Stimulated activated CD4-positive, alpha-beta T cell treated with anti-CD3 and anti-CD28 coated beads, Interleukin-12 subunit alpha, Interleukin-12 subunit beta, amount 100 ng/mL, for 4 hours (primary cell): ENCODE data around the gene UMAD1.

ENCODE experiments used
- DNase-seq: peaks from one replicate; pipeline ENCODE4 v3.0.0-alpha.2; 2020

The UMAD1 gene

DNA sequence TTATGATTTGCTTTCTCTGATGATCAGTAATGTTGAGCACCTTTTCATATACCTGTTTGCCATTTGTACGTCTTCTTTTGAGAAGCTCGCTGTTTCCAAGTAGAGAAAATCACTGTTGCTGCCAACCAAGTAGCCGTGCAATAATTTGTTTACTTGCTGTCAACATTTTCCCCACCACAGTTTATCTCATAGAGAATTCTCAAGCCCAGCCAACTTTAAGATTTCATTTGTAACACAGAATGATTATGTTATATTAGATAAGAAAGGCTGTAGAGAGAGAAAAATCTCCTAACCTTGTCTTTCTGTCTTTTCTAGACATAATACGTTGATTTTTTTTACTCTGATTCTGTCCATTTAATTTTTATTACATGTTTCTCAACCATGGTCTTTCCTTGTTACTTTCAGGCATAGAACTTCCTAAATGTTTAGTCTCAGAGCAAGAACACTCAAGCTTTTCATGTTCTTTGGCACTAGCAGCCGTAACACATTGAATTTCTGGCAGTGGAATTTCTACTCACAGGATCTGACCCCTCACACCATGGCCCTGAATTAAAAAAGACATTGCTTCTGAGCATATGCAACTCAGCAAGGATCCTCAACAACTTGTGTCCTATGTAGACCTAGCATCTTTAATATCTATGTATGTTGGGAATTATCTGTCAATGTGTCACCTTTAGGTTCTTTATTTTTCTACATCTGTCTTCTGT is 54.7 kb downstream of the UMAD1 start:
- DNase-seq, result no peak

DNA sequence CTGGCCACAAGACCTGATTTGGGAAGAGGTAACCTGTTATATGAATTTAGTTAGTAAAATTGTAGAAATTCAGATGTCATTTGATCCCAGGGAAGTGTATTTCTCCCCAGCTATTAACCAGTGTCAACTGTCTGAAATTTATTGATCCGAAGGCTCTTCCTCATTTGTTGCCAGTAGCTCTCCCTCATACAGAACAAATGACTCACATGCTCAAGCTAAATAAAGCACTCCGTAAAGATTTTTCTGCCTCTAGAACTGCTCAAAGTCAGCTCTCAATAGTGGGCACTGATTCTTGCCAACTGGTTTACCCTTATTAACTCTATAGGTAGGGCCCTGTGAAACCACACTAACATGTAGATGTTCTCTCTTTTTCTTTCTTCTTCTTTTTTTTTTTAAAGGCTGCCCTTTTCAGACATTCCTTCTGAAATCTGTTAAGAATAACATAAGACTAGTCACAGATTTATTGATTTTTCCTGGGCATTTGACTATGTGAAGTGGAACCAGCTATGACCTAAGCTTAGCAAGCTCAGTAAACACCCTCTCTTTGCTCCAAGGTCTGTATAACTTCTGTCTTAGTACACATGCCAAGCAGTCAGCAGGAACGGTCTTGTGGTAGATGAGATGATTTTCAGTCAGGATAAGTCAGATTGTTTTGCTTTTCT is 56.0 kb downstream of the UMAD1 start:
- no peak for DNase-seq

DNA sequence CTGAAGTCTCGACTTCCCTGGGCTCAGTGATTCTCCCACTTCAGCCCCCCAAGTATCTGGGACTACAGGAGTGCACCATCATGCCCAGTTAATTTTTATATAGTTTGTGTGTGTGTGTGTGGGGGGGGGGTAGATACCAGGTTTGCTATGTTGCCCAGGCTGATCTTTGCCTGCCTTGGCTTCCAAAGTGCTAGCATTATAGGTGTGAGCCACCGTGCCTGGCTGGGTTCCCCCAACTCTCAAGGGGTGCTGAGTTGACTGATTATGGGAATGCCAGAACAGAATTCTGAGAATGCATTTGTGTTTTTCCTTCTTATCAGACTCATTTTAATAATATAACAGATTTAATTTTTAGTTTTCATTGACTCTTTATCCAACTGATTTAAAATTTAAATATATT is 58.4 kb downstream of the UMAD1 start:
- no peak for DNase-seq

- no peak for DNase-seq
Observed at GRCh38 chr7:7699380-7699779, 58.8 kb downstream of the UMAD1 start.

- no peak for DNase-seq
Observed at GRCh38 chr7:7699970-7700369, 59.4 kb downstream of the UMAD1 start.

DNA sequence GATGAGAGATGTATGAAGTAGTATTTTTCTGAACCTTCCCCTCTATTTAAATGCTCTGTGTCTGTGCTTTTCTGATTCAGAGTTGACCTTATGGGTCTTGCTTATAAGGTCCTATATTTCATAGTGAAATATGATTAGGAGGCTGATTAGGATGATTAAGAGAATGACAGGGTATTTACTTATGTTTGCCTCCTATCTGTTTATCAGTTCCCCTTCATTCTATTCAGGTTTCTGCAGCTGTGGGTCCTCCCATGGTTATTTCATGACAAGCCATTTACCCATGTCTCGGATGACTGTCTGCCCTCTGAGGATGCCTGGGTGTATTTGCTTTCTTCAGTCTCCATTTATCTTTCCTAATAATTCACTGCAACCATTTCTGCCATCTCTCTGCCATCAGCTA is 61.0 kb downstream of the UMAD1 start:
- no peak for DNase-seq

DNA sequence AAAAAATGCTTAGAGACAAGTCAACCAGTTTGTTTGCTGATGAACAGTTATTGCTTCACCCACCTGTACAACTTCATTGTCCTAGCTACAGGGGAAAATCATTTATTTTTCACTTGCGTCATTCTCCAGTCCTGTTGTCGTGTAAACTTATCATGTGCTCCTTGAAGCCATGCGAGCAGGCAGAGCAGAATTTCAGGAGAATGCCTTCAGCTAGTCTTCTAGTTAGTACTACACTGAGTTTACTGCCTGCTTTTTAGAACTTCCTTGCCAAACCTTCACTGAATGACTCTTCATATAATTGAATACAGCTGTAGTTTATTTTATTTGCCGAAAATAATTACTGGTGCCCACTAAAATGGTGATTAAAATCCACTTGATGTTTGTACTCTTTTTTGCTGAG is 62.3 kb downstream of the UMAD1 start:
- DNase-seq, result no peak

GRCh38 chr7:7703427-7703826 is 62.9 kb downstream of the UMAD1 start:
- no peak for DNase-seq

GRCh38 chr7:7704867-7705266 is 64.3 kb downstream of the UMAD1 start:
- no peak for DNase-seq

GRCh38 chr7:7705318-7705717 is 64.8 kb downstream of the UMAD1 start:
- DNase-seq, result no peak

- DNase-seq, result no peak
Observed at GRCh38 chr7:7706101-7706511, 65.6 kb downstream of the UMAD1 start.

- no peak for DNase-seq
Observed at GRCh38 chr7:7706556-7707172, 66.1 kb downstream of the UMAD1 start.

GRCh38 chr7:7707246-7707645 is 66.7 kb downstream of the UMAD1 start:
- DNase-seq, result no peak

DNA sequence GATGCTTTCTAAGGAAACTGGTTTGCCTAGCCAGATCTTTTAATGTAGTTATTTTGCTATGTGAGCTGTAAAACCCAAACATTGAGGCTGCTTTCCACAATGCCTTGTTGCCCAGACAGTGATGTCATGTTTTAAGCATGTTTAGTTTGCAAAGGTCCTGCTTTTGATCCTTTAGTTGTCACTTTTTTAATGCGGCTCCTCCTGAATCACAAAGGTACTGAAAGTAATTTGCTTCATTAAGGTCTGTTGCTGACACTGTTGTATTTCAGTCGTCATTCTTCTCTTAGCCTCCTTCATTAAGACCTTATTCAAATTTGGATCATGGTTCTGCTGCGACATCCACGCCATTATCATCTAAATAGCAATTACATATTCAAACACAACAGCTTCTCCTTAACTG is 67.3 kb downstream of the UMAD1 start:
- no peak for DNase-seq

GRCh38 chr7:7709291-7709690 is 68.7 kb downstream of the UMAD1 start:
- no peak for DNase-seq

DNA sequence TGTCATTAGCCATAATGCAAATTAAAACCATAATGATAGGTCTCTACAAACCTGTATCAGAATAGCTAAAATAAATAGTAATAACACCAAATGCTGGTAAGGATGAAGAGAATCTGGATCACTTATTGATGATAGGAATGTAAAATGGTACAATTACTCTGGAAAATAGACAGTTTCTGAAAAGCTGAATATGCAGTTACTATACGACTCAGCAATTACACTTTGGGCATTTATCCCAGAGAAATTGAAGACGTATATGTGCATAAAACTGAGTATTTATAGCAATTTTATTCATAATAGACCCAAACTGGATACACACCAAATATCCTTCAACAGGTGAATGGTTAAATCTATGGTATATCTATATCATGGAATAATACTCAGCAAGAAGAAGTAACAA is 69.9 kb downstream of the UMAD1 start:
- no peak for DNase-seq

DNA sequence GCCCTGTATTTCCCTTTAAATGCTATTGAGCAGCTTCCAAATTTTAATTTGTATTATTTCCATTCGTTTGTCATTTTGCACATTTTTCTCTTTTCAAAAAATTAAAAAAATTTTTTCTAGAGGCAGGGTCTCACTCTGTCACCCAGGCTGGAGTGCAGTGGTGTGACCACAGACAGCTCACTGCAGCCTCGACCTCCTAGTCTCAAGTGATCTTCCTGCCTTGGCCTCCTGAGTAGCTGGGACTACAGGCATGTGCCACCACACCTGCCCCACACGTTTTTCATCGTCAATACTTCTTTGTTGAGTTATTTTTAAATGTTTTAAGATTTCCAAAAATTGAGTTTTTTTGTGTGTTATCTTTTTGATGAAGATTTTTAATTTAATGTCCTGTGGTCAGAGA is 73.2 kb downstream of the UMAD1 start:
- no peak for DNase-seq

- no peak for DNase-seq
Observed at GRCh38 chr7:7718492-7718891, 77.9 kb downstream of the UMAD1 start, which contains the start of gene RPA3. Gene RPA3, minus strand, starts transcription at chr7:7718607. Its CDS starts 78,189 bp downstream, at chr7:7640418.

- peak; percentile 10 for DNase-seq
Observed at GRCh38 chr7:7719236-7719635, 78.7 kb downstream of the UMAD1 start.

DNA sequence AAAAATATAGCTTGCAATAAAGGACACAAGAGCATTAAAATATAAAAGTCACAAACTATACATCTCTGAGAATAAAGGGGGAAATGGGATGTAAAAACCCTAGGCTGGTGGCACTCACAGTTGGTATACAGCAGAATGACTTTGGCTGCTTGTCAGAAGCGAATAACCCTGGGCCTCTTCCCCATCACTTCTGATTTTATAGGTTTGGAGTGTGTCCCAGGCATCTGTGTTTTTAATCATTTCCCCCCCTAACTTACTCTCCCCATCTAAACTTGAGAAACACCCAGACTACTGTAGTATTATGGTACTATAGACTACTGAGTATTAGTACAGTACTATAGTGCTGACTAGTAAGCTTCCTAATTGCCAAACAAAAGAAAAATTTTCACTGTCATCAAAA is 79.6 kb downstream of the UMAD1 start:
- no peak for DNase-seq

DNA sequence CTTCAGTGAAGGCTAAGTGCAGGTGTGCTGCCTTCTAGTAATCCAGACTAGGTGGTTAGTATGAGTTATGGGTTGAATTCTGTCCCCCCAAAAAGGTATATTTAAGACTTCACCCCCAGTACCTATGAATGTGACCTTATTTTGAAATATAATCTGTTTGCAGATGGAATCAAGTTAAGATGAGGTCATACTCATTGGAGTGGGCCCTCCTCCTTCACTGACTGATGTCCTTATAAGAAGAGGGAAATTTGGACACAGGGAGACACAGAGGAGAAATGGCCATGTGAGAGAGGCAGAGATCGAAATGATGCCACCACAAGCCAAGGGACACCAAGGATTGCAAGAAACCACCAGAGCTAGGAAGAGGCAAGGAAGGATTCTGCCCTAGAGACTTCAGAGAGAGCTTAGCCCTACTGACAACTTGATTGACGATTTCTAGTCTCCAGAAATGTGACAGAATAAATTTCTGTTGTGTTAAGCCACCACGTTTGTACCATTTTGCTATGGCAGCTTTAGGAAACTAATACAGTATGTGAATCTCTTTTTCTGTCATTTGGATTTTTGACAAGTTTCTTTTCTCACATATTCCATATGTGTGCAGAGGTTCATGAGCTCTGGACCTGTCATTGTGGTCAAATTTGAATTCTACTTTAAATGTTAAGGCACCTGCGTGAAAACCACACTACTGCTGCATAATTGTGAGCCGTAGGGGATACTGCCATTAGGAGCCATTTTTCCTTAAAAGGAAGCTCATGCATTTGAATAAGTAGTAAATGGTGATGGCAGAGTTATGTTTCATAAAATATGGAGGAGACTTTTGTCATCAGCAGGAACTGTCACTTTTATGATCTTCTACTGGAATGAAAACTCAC is 80.4 kb downstream of the UMAD1 start:
- no peak for DNase-seq

DNA sequence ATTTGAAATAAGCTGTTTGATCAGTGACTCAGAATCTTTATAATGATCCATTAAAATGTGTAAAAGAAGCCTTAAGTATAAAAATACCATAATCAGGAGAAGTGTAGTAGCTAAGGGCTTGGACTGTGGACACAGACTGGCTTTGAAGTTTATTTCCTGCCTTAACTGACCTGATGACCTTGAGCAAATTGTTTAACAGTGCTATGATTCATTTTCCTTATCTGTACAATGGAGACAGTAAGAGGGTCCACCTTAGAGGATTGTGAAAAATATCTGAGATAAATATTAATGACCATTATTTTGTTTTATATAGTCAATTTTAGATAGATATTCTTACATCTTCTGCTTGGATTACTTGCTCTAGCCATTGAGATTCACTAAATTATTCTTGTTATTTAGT is 91.2 kb downstream of the UMAD1 start:
- DNase-seq, result no peak

- DNase-seq, result no peak
Observed at GRCh38 chr7:7732621-7733281, 92.2 kb downstream of the UMAD1 start.
